ENCODE results near the gene DRD2. TPM values are rescaled to one million over a fixed set of nuclear protein-coding genes. Genes with fewer than 3 reads are reported as not detected.

DRD2 gene
- total and polyA plus RNA-seq, 2 of the 13 experiments (the other 11 are each of a cell fraction or from before 2014, with no cell fraction given): not detected

GRCh38 chr11:113497066-113497910 lies 22.1 kb upstream of the DRD2 start (continued):
- no peak for TF ChIP-seq LRRFIP1 (CRISPR knock-in tag; conservative IDR thresholded peaks at IDR 0.05)

- Histone ChIP-seq H3K27me3 (ENCODE audit: control insufficient read depth in 1 of 2, insufficient read depth in 2 of 2, low read length in 2 of 2) (peaks cover 0 to 3% of the 10 kb centered on the region in 2 experiments; a peak in 1 of 5 replicates), H3K9me3 (ENCODE audit: low read length) (no peaks in the 10 kb centered on the region), H3K9ac (ENCODE audit: insufficient read depth, low read depth, low read length) (no peak overlapping the region), H2AFZ (ENCODE audit: low read length) (no peak overlapping the region), H3K4me2 (ENCODE audit: low read depth, low read length) (no peak overlapping the region), H4K20me1 (ENCODE audit: insufficient read depth, low read length) (no peaks in the 10 kb centered on the region), H3K36me3 (replicated peaks in 1 of 2; ENCODE audit: control insufficient read depth in 1 of 2, insufficient read depth in 2 of 2, low read length in 2 of 2) (no peaks in the 10 kb centered on the region), H3K4me1 (ENCODE audit: insufficient read depth, low read length) (no peaks in the 10 kb centered on the region), H3K4me3 (replicated peaks in 1 of 3; ENCODE audit: insufficient read depth in 1 of 3, low read depth in 2 of 3, low read length in 3 of 3) (no peak overlapping the region), H3K27ac (ENCODE audit: extremely low read length, insufficient read depth, low read length) (no peak overlapping the region), H3K79me2 (ENCODE audit: insufficient read depth, low read length) (no peaks in the 10 kb centered on the region)
- in situ Hi-C loops (cut with HindIII; ENCODE audit: extremely low pct_ligation_motif_present, low pct_unique_long_range_greater_than_20kb) (no loop called here), intact Hi-C loops (cut with micrococcal nuclease; ENCODE audit: unreplicated experiment) (no loop called here)
- ChIA-PET POLR2A (no interaction called here), CTCF (ENCODE audit: low intra/inter-chr PET ratio, low total read pairs) (no interaction called here)
- DNase-seq (ENCODE audit: low spot score): no peak
- no peak for FAIRE-seq
- ATAC-seq: no peak
- 4% methylated on average over 3 of the region's 3 CpGs for WGBS (ENCODE audit: low lambda C conversion rate)
- BruUV-seq (replicated peaks): no TSS peak
- TF ChIP-seq ZFP90 (CRISPR knock-in tag; IDR thresholded peaks at IDR 0.05; ENCODE audit: borderline replicate concordance): no peak
- TF ChIP-seq ZNF543 (CRISPR knock-in tag; IDR thresholded peaks at IDR 0.05): no peak
- TF ChIP-seq FOXP1 (IDR thresholded peaks at IDR 0.05): no peak
- TF ChIP-seq FOXP1 (CRISPR knock-in tag; IDR thresholded peaks at IDR 0.05): no peak
- TF ChIP-seq RXRA (CRISPR knock-in tag; IDR thresholded peaks at IDR 0.05): no peak
- TF ChIP-seq ZFP36 (IDR thresholded peaks at IDR 0.05; ENCODE audit: borderline replicate concordance, low read depth, low read length, partially characterized antibody): no peak
- TF ChIP-seq HDAC6 (IDR thresholded peaks at IDR 0.05; ENCODE audit: low read depth, low read length): no peak
- TF ChIP-seq CHCHD3 (CRISPR knock-in tag; IDR thresholded peaks at IDR 0.05): no peak
- no peak for TF ChIP-seq HMG20A (CRISPR knock-in tag; IDR thresholded peaks at IDR 0.05; ENCODE audit: borderline replicate concordance)
- no peak for TF ChIP-seq RARG (CRISPR knock-in tag; IDR thresholded peaks at IDR 0.05; ENCODE audit: low read depth)
- TF ChIP-seq HOXA9 (CRISPR knock-in tag; IDR thresholded peaks at IDR 0.05; ENCODE audit: borderline replicate concordance): no peak
- TF ChIP-seq RNF2 (conservative IDR thresholded peaks at IDR 0.05; ENCODE audit: low read depth): no peak
- TF ChIP-seq ZNF580 (CRISPR knock-in tag; IDR thresholded peaks at IDR 0.05; ENCODE audit: borderline replicate concordance, low read depth): no peak
- TF ChIP-seq HNF4G (IDR thresholded peaks at IDR 0.05; ENCODE audit: borderline replicate concordance, low read depth, low read length): no peak
- no peak for TF ChIP-seq HNF4G (CRISPR knock-in tag; IDR thresholded peaks at IDR 0.05; ENCODE audit: borderline replicate concordance, low read depth)
- TF ChIP-seq, protein P1, sequence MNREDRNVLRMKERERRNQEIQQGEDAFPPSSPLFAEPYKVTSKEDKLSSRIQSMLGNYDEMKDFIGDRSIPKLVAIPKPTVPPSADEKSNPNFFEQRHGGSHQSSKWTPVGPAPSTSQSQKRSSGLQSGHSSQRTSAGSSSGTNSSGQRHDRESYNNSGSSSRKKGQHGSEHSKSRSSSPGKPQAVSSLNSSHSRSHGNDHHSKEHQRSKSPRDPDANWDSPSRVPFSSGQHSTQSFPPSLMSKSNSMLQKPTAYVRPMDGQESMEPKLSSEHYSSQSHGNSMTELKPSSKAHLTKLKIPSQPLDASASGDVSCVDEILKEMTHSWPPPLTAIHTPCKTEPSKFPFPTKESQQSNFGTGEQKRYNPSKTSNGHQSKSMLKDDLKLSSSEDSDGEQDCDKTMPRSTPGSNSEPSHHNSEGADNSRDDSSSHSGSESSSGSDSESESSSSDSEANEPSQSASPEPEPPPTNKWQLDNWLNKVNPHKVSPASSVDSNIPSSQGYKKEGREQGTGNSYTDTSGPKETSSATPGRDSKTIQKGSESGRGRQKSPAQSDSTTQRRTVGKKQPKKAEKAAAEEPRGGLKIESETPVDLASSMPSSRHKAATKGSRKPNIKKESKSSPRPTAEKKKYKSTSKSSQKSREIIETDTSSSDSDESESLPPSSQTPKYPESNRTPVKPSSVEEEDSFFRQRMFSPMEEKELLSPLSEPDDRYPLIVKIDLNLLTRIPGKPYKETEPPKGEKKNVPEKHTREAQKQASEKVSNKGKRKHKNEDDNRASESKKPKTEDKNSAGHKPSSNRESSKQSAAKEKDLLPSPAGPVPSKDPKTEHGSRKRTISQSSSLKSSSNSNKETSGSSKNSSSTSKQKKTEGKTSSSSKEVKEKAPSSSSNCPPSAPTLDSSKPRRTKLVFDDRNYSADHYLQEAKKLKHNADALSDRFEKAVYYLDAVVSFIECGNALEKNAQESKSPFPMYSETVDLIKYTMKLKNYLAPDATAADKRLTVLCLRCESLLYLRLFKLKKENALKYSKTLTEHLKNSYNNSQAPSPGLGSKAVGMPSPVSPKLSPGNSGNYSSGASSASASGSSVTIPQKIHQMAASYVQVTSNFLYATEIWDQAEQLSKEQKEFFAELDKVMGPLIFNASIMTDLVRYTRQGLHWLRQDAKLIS (CRISPR knock-in tag; IDR thresholded peaks at IDR 0.05): no peak
Measured at GRCh38 chr11:113496026-113496651, 20.9 kb upstream of the DRD2 start.
